NCI-H1105 (cell line): ENCODE results near the gene SPPL2A.
"Not testable (repeated sequence)": the region's sequence is repeated elsewhere in the genome, so short reads cannot be mapped to it uniquely, and the experiment has no call there.

Source experiments
- DNase-seq: peaks from one replicate; lab custom pipeline; 2025; lab: John Stamatoyannopoulos, UW

SPPL2A gene

GRCh38 chr15:50767332-50767861 lies 1.9 kb upstream of the SPPL2A start:
- no peak for DNase-seq

GRCh38 chr15:50764461-50765194 lies 878 bp downstream of the SPPL2A start:
- no peak for DNase-seq

- no peak for DNase-seq
Observed at GRCh38 chr15:50758712-50759205, 6.7 kb downstream of the SPPL2A start.

- no peak for DNase-seq
Observed at GRCh38 chr15:50753463-50753862, 12.0 kb downstream of the SPPL2A start.

- DNase-seq: no peak
Observed at GRCh38 chr15:50751394-50751793, 14.1 kb downstream of the SPPL2A start.

- no peak for DNase-seq
Observed at GRCh38 chr15:50750227-50750705, 15.2 kb downstream of the SPPL2A start.

GRCh38 chr15:50747523-50747922 lies 18.0 kb downstream of the SPPL2A start:
- DNase-seq: no peak

GRCh38 chr15:50744601-50745000 lies 20.9 kb downstream of the SPPL2A start:
- DNase-seq: no peak

GRCh38 chr15:50740955-50741354 lies 24.6 kb downstream of the SPPL2A start:
- DNase-seq: no peak

- no peak for DNase-seq
Observed at GRCh38 chr15:50736823-50737222, 28.7 kb downstream of the SPPL2A start.

GRCh38 chr15:50735156-50735555 lies 30.4 kb downstream of the SPPL2A start:
- no peak for DNase-seq

GRCh38 chr15:50726315-50726714 lies 39.2 kb downstream of the SPPL2A start:
- no peak for DNase-seq

- DNase-seq: no peak
Observed at GRCh38 chr15:50718700-50719125, 46.8 kb downstream of the SPPL2A start.

- DNase-seq: no peak
Observed at GRCh38 chr15:50712018-50712417, 53.5 kb downstream of the SPPL2A start.

GRCh38 chr15:50710585-50710984 lies 54.9 kb downstream of the SPPL2A start:
- no peak for DNase-seq

- DNase-seq: no peak
Observed at GRCh38 chr15:50707878-50708427, 57.6 kb downstream of the SPPL2A start.

- DNase-seq: no peak
Observed at GRCh38 chr15:50702762-50703334, 62.7 kb downstream of the SPPL2A start.

- DNase-seq: no peak
Observed at GRCh38 chr15:50698101-50698500, 67.4 kb downstream of the SPPL2A start.

GRCh38 chr15:50697109-50697797 lies 68.3 kb downstream of the SPPL2A start:
- DNase-seq: no peak

GRCh38 chr15:50694634-50695165 lies 70.8 kb downstream of the SPPL2A start:
- DNase-seq: not testable (repeated sequence)

- no peak for DNase-seq
Observed at GRCh38 chr15:50687302-50687902, 78.1 kb downstream of the SPPL2A start.
